Liver (tissue), 9 donors: ENCODE results near the gene GRK5. TPM values are rescaled to one million over a fixed set of nuclear protein-coding genes. Genes with fewer than 3 reads are reported as not detected.

Source experiments
- DNase-seq: peaks from one replicate; pipeline ENCODE4 v3.0.0-alpha.2; 2017; ENCODE audit warnings: low spot score
- H3K27ac ChIP-seq, 2 donors: one replicate each; pipeline ENCODE4 v1.7.0; 2013; ENCODE audit warnings: inconsistent platforms in 2 of 2, low read length in 2 of 2, control low read depth in 1 of 2, low read depth in 1 of 2, mild to moderate bottlenecking in 1 of 2
- H3K27me3 ChIP-seq, 4 donors: one replicate each; pipeline versions ENCODE4 v1.6.1 to v1.7.0; 2013; ENCODE audit warnings: low read length in 3 of 4, inconsistent platforms in 1 of 4, mild to moderate bottlenecking in 1 of 4, moderate library complexity in 1 of 4; ENCODE audit not compliant: control insufficient read depth in 4 of 4, insufficient read depth in 4 of 4
- H3K36me3 ChIP-seq, 4 donors: one replicate each; pipeline versions ENCODE4 v1.6.1 to v1.7.0; 2013; ENCODE audit warnings: low read length in 3 of 4, mild to moderate bottlenecking in 3 of 4, low read depth in 1 of 4, moderate library complexity in 1 of 4; ENCODE audit not compliant: control insufficient read depth in 4 of 4, insufficient read depth in 3 of 4
- H3K4me1 ChIP-seq, 4 donors: one replicate each; pipeline versions ENCODE4 v1.6.1 to v1.7.0; 2013; ENCODE audit warnings: low read length in 3 of 4, mild to moderate bottlenecking in 3 of 4, moderate library complexity in 1 of 4; ENCODE audit not compliant: control insufficient read depth in 4 of 4, insufficient read depth in 4 of 4
- H3K4me3 ChIP-seq, 3 donors: one replicate each; pipeline versions ENCODE4 v1.6.1 to v1.7.0; 2013; ENCODE audit warnings: low read length in 3 of 3, control low read depth in 1 of 3, low read depth in 1 of 3, mild to moderate bottlenecking in 1 of 3
- H3K9ac ChIP-seq, 2 donors: one replicate each; pipeline ENCODE4 v1.7.0; 2013; ENCODE audit warnings: low read length in 2 of 2, mild to moderate bottlenecking in 2 of 2, moderate library complexity in 2 of 2, control low read depth in 1 of 2, low read depth in 1 of 2
- H3K9me3 ChIP-seq, 4 donors: one replicate each; pipeline versions ENCODE4 v1.6.1 to v1.7.0; 2013; ENCODE audit warnings: low read length in 3 of 4; ENCODE audit not compliant: control insufficient read depth in 4 of 4
- EGR1 ChIP-seq, 2 donors: IDR thresholded peaks; 2 replicates each; pipeline ENCODE4 v1.6.1; 2016 to 2018; ENCODE audit warnings: antibody characterized with exemption in 2 of 2, low read depth in 2 of 2
- FOXA1 ChIP-seq: IDR thresholded peaks from 2 replicates; pipeline ENCODE4 v1.6.1; 2016; ENCODE audit warnings: antibody characterized with exemption
- FOXA2 ChIP-seq: IDR thresholded peaks from 2 replicates; pipeline ENCODE4 v1.6.1; 2016; ENCODE audit warnings: antibody characterized with exemption
- GABPA ChIP-seq, 2 donors: IDR thresholded peaks in 1 of 2; conservative IDR thresholded peaks in 1 of 2; 2 replicates each; pipeline ENCODE4 v1.6.1; 2016; ENCODE audit warnings: antibody characterized with exemption in 2 of 2, mild to moderate bottlenecking in 1 of 2, moderate library complexity in 1 of 2
- HNF4A ChIP-seq, 2 donors: conservative IDR thresholded peaks; 2 replicates each; pipeline ENCODE4 v1.6.1; 2016; ENCODE audit warnings: antibody characterized with exemption in 2 of 2, mild to moderate bottlenecking in 2 of 2
- HNF4G ChIP-seq: IDR thresholded peaks from 2 replicates; pipeline ENCODE4 v1.6.1; 2016; ENCODE audit warnings: antibody characterized with exemption
- JUND ChIP-seq, 2 donors: IDR thresholded peaks; 2 replicates each; pipeline ENCODE4 v1.6.1; 2016; ENCODE audit warnings: antibody characterized with exemption in 2 of 2
- NR2F2 ChIP-seq: IDR thresholded peaks from 2 replicates; pipeline ENCODE4 v1.6.1; 2016; ENCODE audit warnings: antibody characterized with exemption
- RAD21 ChIP-seq, 2 donors: IDR thresholded peaks; 2 replicates each; pipeline ENCODE4 v1.6.1; 2016; ENCODE audit warnings: antibody characterized with exemption in 2 of 2, mild to moderate bottlenecking in 2 of 2
- RXRA ChIP-seq, 2 donors: IDR thresholded peaks; 2 replicates each; pipeline ENCODE4 v1.6.1; 2017 to 2018; ENCODE audit warnings: antibody characterized with exemption in 2 of 2, mild to moderate bottlenecking in 1 of 2
- SP1 ChIP-seq: IDR thresholded peaks from 2 replicates; pipeline ENCODE4 v1.6.1; 2018; ENCODE audit warnings: antibody characterized with exemption, mild to moderate bottlenecking
- TAF1 ChIP-seq: conservative IDR thresholded peaks from 2 replicates; pipeline ENCODE4 v1.6.1; 2016; ENCODE audit warnings: antibody characterized with exemption, mild to moderate bottlenecking
- YY1 ChIP-seq: IDR thresholded peaks from 2 replicates; pipeline ENCODE4 v1.6.1; 2016; ENCODE audit warnings: antibody characterized with exemption, mild to moderate bottlenecking
- WGBS: extraction: QIAGEN DNeasy Blood & Tissue Kit; methylation state at CpG from one replicate; pipeline ENCODE4 v1.1.7; 2013; 5-methylcytosine and 5-hydroxymethylcytosine counted together
- polyA plus RNA-seq, 2 donors: library from polyadenylated mRNA; stranded (reverse) in 1 of 2; unstranded in 1 of 2; fragments of 200-250 nt in 1 of 2; fragments of >200 nt in 1 of 2; fragmentation: Nextera tagmentation in 1 of 2; extraction: Ambion mirVana in 1 of 2; gene quantifications; one replicate each; pipeline versions ENCODE4 v1.2.1 to v1.2.3, GENCODE V29; 2013 to 2015
- total RNA-seq, 2 donors: library from RNA; depleted of rRNA; stranded (reverse); fragments of >200 nt; gene quantifications; one replicate each; pipeline ENCODE4 v1.2.3, GENCODE V29; 2014
- TF ChIP-seq, protein P1 (sequence below): IDR thresholded peaks from 2 replicates; pipeline ENCODE4 v1.6.1; 2016; ENCODE audit warnings: antibody characterized with exemption
- TF ChIP-seq, protein P2 (sequence below): fragments of 150-350 bp; IDR thresholded peaks from 2 replicates; pipeline ENCODE4 v1.5.1; 2017; ENCODE audit warnings: improper control_type of control experiment, low read depth, low read length; ENCODE audit not compliant: missing input control
- TF ChIP-seq, protein P3 (sequence below): IDR thresholded peaks from 2 replicates; pipeline ENCODE4 v1.6.1; 2016; ENCODE audit warnings: antibody characterized with exemption
- TF ChIP-seq, protein P4 (sequence below): IDR thresholded peaks from 2 replicates; pipeline ENCODE4 v1.6.1; 2016; ENCODE audit warnings: antibody characterized with exemption
- TF ChIP-seq, protein P5 (sequence below): IDR thresholded peaks from 2 replicates; pipeline ENCODE4 v1.6.1; 2016; ENCODE audit warnings: antibody characterized with exemption, mild to moderate bottlenecking
- donor health status: healthy.
- donor health status: healthy.
- donor health status: healthy.
- donor health status: healthy.
- donor health status: healthy.

Gene GRK5
- total and polyA plus RNA-seq, 4 donors: 2.1 to 6.6 (median 5.1) TPM

DNA sequence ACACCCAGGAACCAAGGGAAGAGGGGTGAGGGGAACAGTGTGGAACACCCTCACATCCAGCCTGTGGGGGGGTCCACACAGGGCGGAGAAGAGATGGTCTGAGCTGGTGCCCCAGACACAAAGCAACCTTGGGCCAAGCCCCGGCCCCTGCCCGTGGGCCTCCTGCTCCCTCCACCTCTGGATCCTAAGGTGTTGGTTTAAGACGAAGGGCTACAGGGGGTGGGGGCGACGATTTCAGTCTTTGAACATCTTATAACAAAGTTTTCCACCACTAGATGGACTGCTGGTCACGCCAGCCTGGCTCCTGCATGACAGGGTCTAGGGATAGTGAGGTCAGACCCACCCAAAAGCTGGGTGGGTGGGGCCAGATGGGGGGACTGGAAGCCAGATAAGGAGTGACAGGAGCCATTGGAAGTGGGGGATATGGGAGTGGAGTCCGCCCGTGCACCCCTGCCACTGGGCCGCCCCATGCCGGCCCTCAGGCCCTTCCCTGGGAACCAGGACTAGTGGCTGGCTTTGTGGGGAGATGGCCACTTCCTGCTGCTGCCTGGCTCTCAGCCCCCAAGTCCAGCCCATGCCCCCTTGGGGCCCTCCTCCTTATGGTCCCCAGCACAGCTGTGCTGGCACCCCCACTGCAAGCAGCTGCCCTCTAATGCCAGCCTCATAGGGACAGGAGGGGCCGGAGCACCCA lies 236.7 kb downstream of the GRK5 start (continued):
- no peak for TF ChIP-seq YY1
- TF ChIP-seq, protein P1, sequence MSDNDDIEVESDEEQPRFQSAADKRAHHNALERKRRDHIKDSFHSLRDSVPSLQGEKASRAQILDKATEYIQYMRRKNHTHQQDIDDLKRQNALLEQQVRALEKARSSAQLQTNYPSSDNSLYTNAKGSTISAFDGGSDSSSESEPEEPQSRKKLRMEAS: no peak
- TF ChIP-seq SP1: no peak
- TF ChIP-seq EGR1 (IDR thresholded peaks at IDR 0.05; ENCODE audit: low read depth in 2 of 2): no peak
- TF ChIP-seq FOXA1: no peak
- TF ChIP-seq JUND (IDR thresholded peaks at IDR 0.05): no peak

DNA sequence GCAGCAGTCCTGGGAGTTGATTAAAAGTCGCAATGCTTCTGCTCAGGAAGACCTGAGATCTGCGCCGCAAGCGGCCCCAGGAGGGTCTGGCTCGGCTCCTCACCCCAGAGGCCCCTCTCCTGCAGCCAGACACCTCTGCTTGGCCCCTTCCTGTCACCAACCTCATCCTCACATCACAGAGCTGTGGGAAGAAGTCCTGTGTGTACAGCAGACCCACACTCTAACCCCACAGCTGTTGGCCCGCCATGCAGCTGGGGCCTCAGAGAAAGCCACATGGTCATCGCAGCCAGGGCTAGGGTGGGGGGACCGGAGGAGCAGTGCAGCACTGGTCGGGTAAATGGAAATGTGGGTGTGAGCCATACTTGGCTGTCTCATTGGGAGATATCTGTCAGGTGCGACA lies 237.5 kb downstream of the GRK5 start:
- no peak overlapping the region for H3K27ac ChIP-seq
- no peaks in the 10 kb centered on the region for H3K36me3 ChIP-seq
- DNase-seq: no peak
- 82% methylated on average over 10 of the region's 10 CpGs for WGBS
- H3K4me1 ChIP-seq: no peaks in the 10 kb centered on the region
- no peak overlapping the region for H3K9ac ChIP-seq
- H3K27me3 ChIP-seq: no peaks in the 10 kb centered on the region
- TF ChIP-seq YY1: no peak
- TF ChIP-seq, protein P2, sequence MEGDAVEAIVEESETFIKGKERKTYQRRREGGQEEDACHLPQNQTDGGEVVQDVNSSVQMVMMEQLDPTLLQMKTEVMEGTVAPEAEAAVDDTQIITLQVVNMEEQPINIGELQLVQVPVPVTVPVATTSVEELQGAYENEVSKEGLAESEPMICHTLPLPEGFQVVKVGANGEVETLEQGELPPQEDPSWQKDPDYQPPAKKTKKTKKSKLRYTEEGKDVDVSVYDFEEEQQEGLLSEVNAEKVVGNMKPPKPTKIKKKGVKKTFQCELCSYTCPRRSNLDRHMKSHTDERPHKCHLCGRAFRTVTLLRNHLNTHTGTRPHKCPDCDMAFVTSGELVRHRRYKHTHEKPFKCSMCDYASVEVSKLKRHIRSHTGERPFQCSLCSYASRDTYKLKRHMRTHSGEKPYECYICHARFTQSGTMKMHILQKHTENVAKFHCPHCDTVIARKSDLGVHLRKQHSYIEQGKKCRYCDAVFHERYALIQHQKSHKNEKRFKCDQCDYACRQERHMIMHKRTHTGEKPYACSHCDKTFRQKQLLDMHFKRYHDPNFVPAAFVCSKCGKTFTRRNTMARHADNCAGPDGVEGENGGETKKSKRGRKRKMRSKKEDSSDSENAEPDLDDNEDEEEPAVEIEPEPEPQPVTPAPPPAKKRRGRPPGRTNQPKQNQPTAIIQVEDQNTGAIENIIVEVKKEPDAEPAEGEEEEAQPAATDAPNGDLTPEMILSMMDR: no peak
- no peak for TF ChIP-seq RAD21 (IDR thresholded peaks at IDR 0.05)
- TF ChIP-seq, protein P3, sequence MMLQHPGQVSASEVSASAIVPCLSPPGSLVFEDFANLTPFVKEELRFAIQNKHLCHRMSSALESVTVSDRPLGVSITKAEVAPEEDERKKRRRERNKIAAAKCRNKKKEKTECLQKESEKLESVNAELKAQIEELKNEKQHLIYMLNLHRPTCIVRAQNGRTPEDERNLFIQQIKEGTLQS: no peak
- no peak for TF ChIP-seq SP1
- TF ChIP-seq RXRA (IDR thresholded peaks at IDR 0.05): no peak
- TF ChIP-seq JUND (IDR thresholded peaks at IDR 0.05): no peak
- no peak for TF ChIP-seq FOXA2
- TF ChIP-seq EGR1 (IDR thresholded peaks at IDR 0.05; ENCODE audit: low read depth in 2 of 2): no peak
- no peak for TF ChIP-seq NR2F2
- no peak for TF ChIP-seq TAF1
- no peak for TF ChIP-seq FOXA1
- TF ChIP-seq, protein P4, sequence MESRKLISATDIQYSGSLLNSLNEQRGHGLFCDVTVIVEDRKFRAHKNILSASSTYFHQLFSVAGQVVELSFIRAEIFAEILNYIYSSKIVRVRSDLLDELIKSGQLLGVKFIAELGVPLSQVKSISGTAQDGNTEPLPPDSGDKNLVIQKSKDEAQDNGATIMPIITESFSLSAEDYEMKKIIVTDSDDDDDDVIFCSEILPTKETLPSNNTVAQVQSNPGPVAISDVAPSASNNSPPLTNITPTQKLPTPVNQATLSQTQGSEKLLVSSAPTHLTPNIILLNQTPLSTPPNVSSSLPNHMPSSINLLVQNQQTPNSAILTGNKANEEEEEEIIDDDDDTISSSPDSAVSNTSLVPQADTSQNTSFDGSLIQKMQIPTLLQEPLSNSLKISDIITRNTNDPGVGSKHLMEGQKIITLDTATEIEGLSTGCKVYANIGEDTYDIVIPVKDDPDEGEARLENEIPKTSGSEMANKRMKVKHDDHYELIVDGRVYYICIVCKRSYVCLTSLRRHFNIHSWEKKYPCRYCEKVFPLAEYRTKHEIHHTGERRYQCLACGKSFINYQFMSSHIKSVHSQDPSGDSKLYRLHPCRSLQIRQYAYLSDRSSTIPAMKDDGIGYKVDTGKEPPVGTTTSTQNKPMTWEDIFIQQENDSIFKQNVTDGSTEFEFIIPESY: no peak
- no peaks in the 10 kb centered on the region for H3K9me3 ChIP-seq
- no peak overlapping the region for H3K4me3 ChIP-seq

DNA sequence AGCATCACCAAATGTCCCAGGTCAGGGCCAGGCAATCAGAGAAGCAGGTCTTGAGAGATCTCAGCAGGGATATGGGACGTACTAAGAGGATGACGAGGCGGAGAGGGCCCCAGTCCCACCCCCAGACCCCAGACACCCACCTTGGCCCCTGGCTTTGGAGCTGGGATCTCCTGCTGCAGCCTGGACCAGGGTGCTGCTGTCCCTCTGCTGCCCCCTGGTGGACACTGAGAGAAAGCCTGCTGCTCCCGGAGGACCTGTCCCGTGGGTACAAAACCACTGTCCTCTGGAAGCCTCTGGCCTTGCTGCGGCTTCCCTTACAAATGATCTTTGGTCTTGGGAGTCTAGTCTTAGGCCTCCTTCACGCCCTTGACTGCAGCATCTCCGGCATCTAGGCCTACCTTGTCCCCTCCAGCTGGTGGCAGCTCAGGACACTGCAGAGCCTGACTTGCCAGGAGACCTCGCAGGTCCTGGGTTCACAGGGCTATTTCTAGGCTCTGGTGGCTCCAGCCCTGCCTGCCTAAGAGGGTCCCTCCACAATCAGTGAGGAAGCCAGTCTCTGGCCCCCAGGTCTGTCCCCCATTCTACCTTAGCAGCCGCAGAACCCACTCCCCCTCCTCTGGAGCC lies 238.1 kb downstream of the GRK5 start:
- Histone ChIP-seq H3K9ac (no peak overlapping the region), H3K27me3 (no peaks in the 10 kb centered on the region), H3K4me3 (no peak overlapping the region), H3K4me1 (no peaks in the 10 kb centered on the region), H3K27ac (peak overlapping the region in 1 of 2 donors; percentile 29), H3K9me3 (no peaks in the 10 kb centered on the region), H3K36me3 (no peaks in the 10 kb centered on the region)
- WGBS: 25% methylated on average over 10 of the region's 10 CpGs
- TF ChIP-seq JUND (IDR thresholded peaks at IDR 0.05) (no peak), FOXA2 (no peak), RXRA (IDR thresholded peaks at IDR 0.05) (no peak), TAF1 (no peak), HNF4A (conservative IDR thresholded peaks at IDR 0.05) (no peak), GABPA (IDR thresholded peaks at IDR 0.05 in 1 of 2, conservative IDR thresholded peaks at IDR 0.05 in 1 of 2) (no peak), RAD21 (IDR thresholded peaks at IDR 0.05) (peak; percentile 87 to 91), HNF4G (no peak), YY1 (no peak)
- TF ChIP-seq, protein P2: peak; percentile 94
- TF ChIP-seq, protein P5, sequence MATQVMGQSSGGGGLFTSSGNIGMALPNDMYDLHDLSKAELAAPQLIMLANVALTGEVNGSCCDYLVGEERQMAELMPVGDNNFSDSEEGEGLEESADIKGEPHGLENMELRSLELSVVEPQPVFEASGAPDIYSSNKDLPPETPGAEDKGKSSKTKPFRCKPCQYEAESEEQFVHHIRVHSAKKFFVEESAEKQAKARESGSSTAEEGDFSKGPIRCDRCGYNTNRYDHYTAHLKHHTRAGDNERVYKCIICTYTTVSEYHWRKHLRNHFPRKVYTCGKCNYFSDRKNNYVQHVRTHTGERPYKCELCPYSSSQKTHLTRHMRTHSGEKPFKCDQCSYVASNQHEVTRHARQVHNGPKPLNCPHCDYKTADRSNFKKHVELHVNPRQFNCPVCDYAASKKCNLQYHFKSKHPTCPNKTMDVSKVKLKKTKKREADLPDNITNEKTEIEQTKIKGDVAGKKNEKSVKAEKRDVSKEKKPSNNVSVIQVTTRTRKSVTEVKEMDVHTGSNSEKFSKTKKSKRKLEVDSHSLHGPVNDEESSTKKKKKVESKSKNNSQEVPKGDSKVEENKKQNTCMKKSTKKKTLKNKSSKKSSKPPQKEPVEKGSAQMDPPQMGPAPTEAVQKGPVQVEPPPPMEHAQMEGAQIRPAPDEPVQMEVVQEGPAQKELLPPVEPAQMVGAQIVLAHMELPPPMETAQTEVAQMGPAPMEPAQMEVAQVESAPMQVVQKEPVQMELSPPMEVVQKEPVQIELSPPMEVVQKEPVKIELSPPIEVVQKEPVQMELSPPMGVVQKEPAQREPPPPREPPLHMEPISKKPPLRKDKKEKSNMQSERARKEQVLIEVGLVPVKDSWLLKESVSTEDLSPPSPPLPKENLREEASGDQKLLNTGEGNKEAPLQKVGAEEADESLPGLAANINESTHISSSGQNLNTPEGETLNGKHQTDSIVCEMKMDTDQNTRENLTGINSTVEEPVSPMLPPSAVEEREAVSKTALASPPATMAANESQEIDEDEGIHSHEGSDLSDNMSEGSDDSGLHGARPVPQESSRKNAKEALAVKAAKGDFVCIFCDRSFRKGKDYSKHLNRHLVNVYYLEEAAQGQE: no peak
- peak; percentile 89 for DNase-seq
